OCI-LY3 (cell line): ENCODE results near the gene OLA1.

Experiments
- EZH2phosphoT487 ChIP-seq: fragments of 200-600 bp; shearing (Covaris generic); IDR thresholded peaks from 2 replicates; pipeline ENCODE4 v1.6.1; 2018; ENCODE audit warnings: antibody characterized with exemption, mixed run types, low read depth
- TF ChIP-seq, protein P1 (sequence below): fragments of 200-600, 300-600 bp; sonication (generic); IDR thresholded peaks from 2 replicates; pipeline ENCODE4 v1.5.1; 2014; ENCODE audit warnings: antibody characterized with exemption, low read length, low read depth

DNA sequence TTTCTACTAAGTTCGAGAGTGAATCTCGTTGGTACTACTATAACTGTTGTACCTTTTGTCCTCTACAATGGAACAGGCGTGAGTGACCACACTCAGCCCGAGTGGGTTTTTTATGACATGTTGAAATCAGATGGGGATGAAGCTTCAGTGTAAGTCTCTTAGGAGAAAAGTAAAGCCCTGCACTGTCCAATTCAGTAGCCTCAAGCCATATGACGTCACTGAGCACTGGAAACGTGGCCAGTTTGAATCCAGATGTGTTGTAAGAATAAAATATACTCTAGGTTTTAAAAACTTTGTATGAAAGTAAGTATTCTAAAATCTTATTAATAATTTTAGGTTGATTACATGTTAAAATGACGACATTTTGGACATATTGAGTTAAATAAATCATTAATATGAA lies 181.5 kb downstream of the OLA1 start:
- TF ChIP-seq, protein P1, sequence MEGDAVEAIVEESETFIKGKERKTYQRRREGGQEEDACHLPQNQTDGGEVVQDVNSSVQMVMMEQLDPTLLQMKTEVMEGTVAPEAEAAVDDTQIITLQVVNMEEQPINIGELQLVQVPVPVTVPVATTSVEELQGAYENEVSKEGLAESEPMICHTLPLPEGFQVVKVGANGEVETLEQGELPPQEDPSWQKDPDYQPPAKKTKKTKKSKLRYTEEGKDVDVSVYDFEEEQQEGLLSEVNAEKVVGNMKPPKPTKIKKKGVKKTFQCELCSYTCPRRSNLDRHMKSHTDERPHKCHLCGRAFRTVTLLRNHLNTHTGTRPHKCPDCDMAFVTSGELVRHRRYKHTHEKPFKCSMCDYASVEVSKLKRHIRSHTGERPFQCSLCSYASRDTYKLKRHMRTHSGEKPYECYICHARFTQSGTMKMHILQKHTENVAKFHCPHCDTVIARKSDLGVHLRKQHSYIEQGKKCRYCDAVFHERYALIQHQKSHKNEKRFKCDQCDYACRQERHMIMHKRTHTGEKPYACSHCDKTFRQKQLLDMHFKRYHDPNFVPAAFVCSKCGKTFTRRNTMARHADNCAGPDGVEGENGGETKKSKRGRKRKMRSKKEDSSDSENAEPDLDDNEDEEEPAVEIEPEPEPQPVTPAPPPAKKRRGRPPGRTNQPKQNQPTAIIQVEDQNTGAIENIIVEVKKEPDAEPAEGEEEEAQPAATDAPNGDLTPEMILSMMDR = no peak
- no peak for TF ChIP-seq EZH2phosphoT487
